ENCODE results near the gene PEMT. TPM values are rescaled to one million over a fixed set of nuclear protein-coding genes. Genes with fewer than 3 reads are reported as not detected.

The PEMT gene
- total and polyA plus RNA-seq, 2 of the 8 experiments (the other 6 are each of a cell fraction or from before 2014, with no cell fraction given), result 42.0 to 118 TPM

GRCh38 chr17:17508646-17509591 lies 82.6 kb downstream of the PEMT start:
- no peak overlapping the region for H2BK12ac ChIP-seq (ENCODE audit: low read depth, low read length)
- TF ChIP-seq ASH2L (IDR thresholded peaks at IDR 0.05; ENCODE audit: low read length) (no peak), RAD21 (IDR thresholded peaks at IDR 0.05 in 1 of 2, conservative IDR thresholded peaks at IDR 0.05 in 1 of 2; ENCODE audit: low read depth in 2 of 2, low read length in 2 of 2) (peak in 1 of 2 experiments; percentile 15; a peak in 1 of 4 replicates), BACH1 (IDR thresholded peaks at IDR 0.05; ENCODE audit: low read length) (no peak), ATF3 (IDR thresholded peaks at IDR 0.05; ENCODE audit: insufficient read depth, low read depth, low read length) (no peak), ZNF274 (IDR thresholded peaks at IDR 0.05; ENCODE audit: borderline replicate concordance, extremely low read depth, low read length) (no peak)
- no peak overlapping the region for H2BK20ac ChIP-seq (ENCODE audit: low read length)
- peak overlapping the region; percentile 75; the same call in 1 of the 2 replicates for H2AK5ac ChIP-seq (ENCODE audit: low read depth, low read length)
- no peak overlapping the region for H2BK120ac ChIP-seq (replicated peaks; ENCODE audit: low read depth, low read length)
- no peak overlapping the region for H3K56ac ChIP-seq (replicated peaks; ENCODE audit: insufficient read length, low read depth, low read length)
- no peak overlapping the region for H3K4ac ChIP-seq (replicated peaks; ENCODE audit: insufficient read length, low read depth, low read length)
- no peaks in the 10 kb centered on the region for H3K79me2 ChIP-seq (ENCODE audit: control insufficient read depth in 1 of 2, insufficient read depth in 2 of 2, low read length in 2 of 2)
- FAIRE-seq, result no peak
- H3K23me2 ChIP-seq (ENCODE audit: low read depth, low read length), result peaks cover 1% of the 10 kb centered on the region; the same call in 1 of the 2 replicates
- no peaks in the 10 kb centered on the region for H3K36me3 ChIP-seq (ENCODE audit: control insufficient read depth in 2 of 4, insufficient read depth in 4 of 4, low read length in 3 of 4)
- peaks cover 0 to 2% (median 0%) of the 10 kb centered on the region in 4 experiments; a peak in 1 of 7 replicates for H3K4me1 ChIP-seq (replicated peaks in 1 of 4; ENCODE audit: control insufficient read depth in 3 of 4, insufficient read depth in 4 of 4, low read length in 3 of 4)
- peaks cover 0 to 2% of the 10 kb centered on the region in 2 experiments for H4K20me1 ChIP-seq (replicated peaks in 1 of 2; ENCODE audit: control insufficient read depth in 1 of 2, insufficient read depth in 2 of 2, low read length in 2 of 2)
- no peaks in the 10 kb centered on the region for H3K9me3 ChIP-seq (ENCODE audit: insufficient read depth in 2 of 2, low read depth in 1 of 2, low read length in 1 of 2)
- H2BK5ac ChIP-seq (ENCODE audit: low read depth, low read length), result no peak overlapping the region
- ChIA-PET CTCF (ENCODE audit: partially characterized antibody) (interaction anchor here (0.9 to 4.4 kb wide), 5 partner anchors 10 to 60 kb away, joined by 3 to 47 read pairs (median 11); partner anchors contain the start of gene RASD1), POLR2A (ENCODE audit: partially characterized antibody) (no interaction called here)
- H3K23ac ChIP-seq (ENCODE audit: insufficient read length), result no peak overlapping the region
- no peak overlapping the region for H3K14ac ChIP-seq (ENCODE audit: insufficient read length)
- no peak overlapping the region for H3K4me3 ChIP-seq (ENCODE audit: extremely low read depth in 1 of 4, insufficient read depth in 2 of 4, low read depth in 3 of 4, low read length in 4 of 4)
- H2BK15ac ChIP-seq (ENCODE audit: low read length), result no peak overlapping the region
- no peak for DNase-seq (ENCODE audit: low read depth in 1 of 2, low spot score in 2 of 2)
- no peak overlapping the region for H3K27ac ChIP-seq (ENCODE audit: low read depth, low read length)
- no peak overlapping the region for H4K91ac ChIP-seq (replicated peaks; ENCODE audit: insufficient read length, low read length)
- H3K27me3 ChIP-seq (replicated peaks in 1 of 4; ENCODE audit: control insufficient read depth in 3 of 4, extremely low read depth in 1 of 4, insufficient read depth in 3 of 4, low read length in 3 of 4), result no peaks in the 10 kb centered on the region
- H3K18ac ChIP-seq (ENCODE audit: extremely low read depth, low read length), result no peak overlapping the region
- no peak overlapping the region for H3K9ac ChIP-seq (replicated peaks in 1 of 4; ENCODE audit: extremely low read depth in 1 of 4, low read depth in 3 of 4, low read length in 3 of 4)
- WGBS, 2 experiments (ENCODE audit: extremely low coverage in 1 of 2, insufficient coverage in 1 of 2, insufficient read length in 1 of 2, insufficient replicate concordance in 2 of 2, low coverage in 1 of 2, low lambda C conversion rate in 2 of 2, missing lambda C conversion rate in 1 of 2), result 93% methylated on average over 31 of the region's 33 CpGs; no CpG with 5 or more reads in 1 of the 2 experiments
- H3K79me1 ChIP-seq (ENCODE audit: low read depth, low read length), result no peaks in the 10 kb centered on the region
- no peak overlapping the region for H4K8ac ChIP-seq (ENCODE audit: extremely low read depth, insufficient read depth, low read length)
- no peak overlapping the region for H3K4me2 ChIP-seq (ENCODE audit: insufficient read depth in 1 of 2, low read depth in 2 of 2, low read length in 2 of 2)
- no peak overlapping the region for H4K5ac ChIP-seq (ENCODE audit: insufficient read length, low read depth, low read length)
- H2AFZ ChIP-seq (ENCODE audit: low read length), result no peak overlapping the region

All from H1 (cell line).